Transverse colon (tissue), 4 donors: ENCODE measurements around the gene CPNE7. TPM values are rescaled to one million over a fixed set of nuclear protein-coding genes. Genes with fewer than 3 reads are reported as not detected.

Source experiments
- DNase-seq: peaks from one replicate; pipeline ENCODE4 v3.0.0-alpha.2; 2019
- H3K27ac ChIP-seq, 4 donors: fragments of 200-600 bp; sonication (generic); 2 replicates each; pipeline ENCODE4 v1.5.1; 2016 to 2018; ENCODE audit warnings: inconsistent platforms in 4 of 4
- H3K27me3 ChIP-seq: fragments of 200-600 bp; sonication (generic); 2 replicates; pipeline ENCODE4 v1.5.1; 2017; ENCODE audit warnings: inconsistent platforms
- H3K36me3 ChIP-seq, 4 donors: fragments of 200-600 bp; sonication (generic); 2 replicates each; pipeline ENCODE4 v1.5.1; 2017 to 2019; ENCODE audit warnings: inconsistent platforms in 4 of 4
- H3K4me1 ChIP-seq, 4 donors: fragments of 200-600 bp; sonication (generic); 2 replicates each; pipeline ENCODE4 v1.5.1; 2017 to 2020; ENCODE audit warnings: inconsistent platforms in 4 of 4
- H3K4me3 ChIP-seq, 4 donors: fragments of 200-600 bp; sonication (generic); 1 replicate in 1 of 4; 2 replicates in 3 of 4; pipeline versions ENCODE4 v1.5.1 to v1.6.1; 2017 to 2019; ENCODE audit warnings: inconsistent platforms in 4 of 4
- H3K9me3 ChIP-seq, 2 donors: fragments of 200-600 bp; sonication (generic); 2 replicates each; pipeline ENCODE4 v1.5.1; 2017 to 2019; ENCODE audit warnings: inconsistent platforms in 2 of 2
- EP300 ChIP-seq: sonication (generic); formaldehyde crosslinking; IDR thresholded peaks from one replicate; pipeline ENCODE4 v1.6.1; 2017; ENCODE audit warnings: antibody characterized with exemption, low read depth
- POLR2A ChIP-seq: fragments of 450-650 bp; IDR thresholded peaks from one replicate; pipeline ENCODE4 v1.6.1; 2016; ENCODE audit warnings: antibody characterized with exemption, mild to moderate bottlenecking, moderate library complexity
- POLR2AphosphoS5 ChIP-seq, 3 donors: sonication (generic); formaldehyde crosslinking; IDR thresholded peaks; one replicate each; pipeline ENCODE4 v1.6.1; 2016; ENCODE audit warnings: antibody characterized with exemption in 3 of 3
- WGBS, 2 donors: methylation state at CpG; one replicate each; pipeline ENCODE4 v1.1.5; 2018; ENCODE audit warnings: low coverage in 1 of 2; 5-methylcytosine and 5-hydroxymethylcytosine counted together
- in situ Hi-C, 4 donors: fragments of 200-750 bp; cut with MboI; loops; one replicate each; pipeline versions ENCODE4 v1.15.0 to v1.15.1; 2017; ENCODE audit warnings: low sequenced_read_pairs in 3 of 4, low pct_ligation_motif_present in 1 of 4, low pct_unique_long_range_greater_than_20kb in 1 of 4
- intact Hi-C: fragments of 100-400 bp; cut with DNase I; formaldehyde crosslinking; loops from one replicate; pipeline ENCODE4 v1.15.1; 2023; ENCODE audit warnings: low total_unique reads
- total RNA-seq, 4 donors: library from RNA; depleted of rRNA; stranded (reverse); fragments of >200 nt; gene quantifications; one replicate each; pipeline ENCODE4 v1.1.0, GENCODE V29; 2016
- TF ChIP-seq, protein P1 (sequence below), 5 experiments: fragments of 200-600 bp in 3 of 5; fragments of 450-650 bp in 2 of 5; sonication (generic) in 3 of 5; IDR thresholded peaks; 1 replicate in 2 of 5; 2 replicates in 3 of 5; pipeline ENCODE4 v1.5.1; 2016 to 2017; ENCODE audit warnings: antibody characterized with exemption in 5 of 5, inconsistent platforms in 3 of 5, mild to moderate bottlenecking in 2 of 5, moderate library complexity in 1 of 5

Gene CPNE7
- total RNA-seq, 4 donors from 2014 or later = 0.41 to 5.0 (median 0.79) TPM; not detected in 1

GRCh38 chr16:89544113-89544512 is 31.4 kb upstream of the CPNE7 start:
- WGBS, 2 donors = 91 to 93% methylated on average over 4 to 11 of the region's 11 CpGs
- Histone ChIP-seq H3K4me3 (no peak overlapping the region), H3K27me3 (no peaks in the 10 kb centered on the region), H3K36me3 (peaks cover 0 to 25% (median 7%) of the 10 kb centered on the region in 4 donors), H3K9me3 (no peaks in the 10 kb centered on the region), H3K27ac (no peak overlapping the region), H3K4me1 (peaks cover 0 to 20% (median 12%) of the 10 kb centered on the region in 4 donors)
- in situ Hi-C loops = no loop called here
- no peak for TF ChIP-seq POLR2AphosphoS5 (IDR thresholded peaks at IDR 0.05)
- TF ChIP-seq, protein P1, sequence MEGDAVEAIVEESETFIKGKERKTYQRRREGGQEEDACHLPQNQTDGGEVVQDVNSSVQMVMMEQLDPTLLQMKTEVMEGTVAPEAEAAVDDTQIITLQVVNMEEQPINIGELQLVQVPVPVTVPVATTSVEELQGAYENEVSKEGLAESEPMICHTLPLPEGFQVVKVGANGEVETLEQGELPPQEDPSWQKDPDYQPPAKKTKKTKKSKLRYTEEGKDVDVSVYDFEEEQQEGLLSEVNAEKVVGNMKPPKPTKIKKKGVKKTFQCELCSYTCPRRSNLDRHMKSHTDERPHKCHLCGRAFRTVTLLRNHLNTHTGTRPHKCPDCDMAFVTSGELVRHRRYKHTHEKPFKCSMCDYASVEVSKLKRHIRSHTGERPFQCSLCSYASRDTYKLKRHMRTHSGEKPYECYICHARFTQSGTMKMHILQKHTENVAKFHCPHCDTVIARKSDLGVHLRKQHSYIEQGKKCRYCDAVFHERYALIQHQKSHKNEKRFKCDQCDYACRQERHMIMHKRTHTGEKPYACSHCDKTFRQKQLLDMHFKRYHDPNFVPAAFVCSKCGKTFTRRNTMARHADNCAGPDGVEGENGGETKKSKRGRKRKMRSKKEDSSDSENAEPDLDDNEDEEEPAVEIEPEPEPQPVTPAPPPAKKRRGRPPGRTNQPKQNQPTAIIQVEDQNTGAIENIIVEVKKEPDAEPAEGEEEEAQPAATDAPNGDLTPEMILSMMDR (IDR thresholded peaks at IDR 0.05) = no peak
- TF ChIP-seq POLR2A = no peak
- TF ChIP-seq EP300 = no peak
- DNase-seq = no peak
- intact Hi-C loops = no loop called here

DNA sequence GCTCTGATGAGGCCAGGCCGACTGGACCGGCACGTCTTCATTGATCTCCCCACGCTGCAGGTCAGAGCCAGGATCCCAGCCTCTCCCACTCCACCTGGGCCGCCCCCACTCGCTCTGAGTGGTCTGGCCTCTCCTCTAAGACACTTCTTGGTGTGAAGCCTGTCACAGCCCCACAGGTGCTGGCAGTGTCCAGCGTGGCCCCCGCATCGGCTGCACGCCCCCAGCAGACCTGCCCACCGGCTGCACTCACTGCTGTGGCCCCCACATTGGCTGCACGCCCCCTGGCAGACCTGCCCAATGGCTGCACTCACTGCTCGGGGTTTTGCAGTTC is 30.9 kb upstream of the CPNE7 start:
- intact Hi-C loops (no loop called here), in situ Hi-C loops (no loop called here)
- TF ChIP-seq POLR2AphosphoS5 (IDR thresholded peaks at IDR 0.05) (no peak), EP300 (no peak), POLR2A (no peak)
- TF ChIP-seq, protein P1 (IDR thresholded peaks at IDR 0.05) = no peak

GRCh38 chr16:89545044-89545830 is 30.3 kb upstream of the CPNE7 start:
- 73 to 81% methylated on average over 3 to 17 of the region's 17 CpGs for WGBS, 2 donors
- no peak for DNase-seq
- intact Hi-C loops (no loop called here), in situ Hi-C loops (no loop called here)
- no peaks in the 10 kb centered on the region for H3K27me3 ChIP-seq
- no peak overlapping the region for H3K4me3 ChIP-seq
- peak overlapping the region in 2 of 4 donors; percentile 5 to 36 for H3K27ac ChIP-seq
- TF ChIP-seq EP300 = no peak
- TF ChIP-seq POLR2AphosphoS5 (IDR thresholded peaks at IDR 0.05) = no peak
- no peak for TF ChIP-seq POLR2A
- TF ChIP-seq, protein P1 (IDR thresholded peaks at IDR 0.05) = no peak
- H3K9me3 ChIP-seq = no peaks in the 10 kb centered on the region
- H3K4me1 ChIP-seq = peaks cover 0 to 20% (median 12%) of the 10 kb centered on the region in 4 donors
- H3K36me3 ChIP-seq = peaks cover 0 to 29% (median 11%) of the 10 kb centered on the region in 4 donors

More for the DNA sequence above, 30.9 kb upstream of the CPNE7 start:
- Histone ChIP-seq H3K27me3 (no peaks in the 10 kb centered on the region), H3K9me3 (no peaks in the 10 kb centered on the region), H3K36me3 (peaks cover 0 to 29% (median 10%) of the 10 kb centered on the region in 4 donors), H3K4me1 (peaks cover 0 to 20% (median 12%) of the 10 kb centered on the region in 4 donors), H3K27ac (no peak overlapping the region), H3K4me3 (no peak overlapping the region)
- 94% methylated on average over 13 of the region's 13 CpGs; no CpG with 5 or more reads in 1 of the 2 donors for WGBS, 2 donors
- no peak for DNase-seq

DNA sequence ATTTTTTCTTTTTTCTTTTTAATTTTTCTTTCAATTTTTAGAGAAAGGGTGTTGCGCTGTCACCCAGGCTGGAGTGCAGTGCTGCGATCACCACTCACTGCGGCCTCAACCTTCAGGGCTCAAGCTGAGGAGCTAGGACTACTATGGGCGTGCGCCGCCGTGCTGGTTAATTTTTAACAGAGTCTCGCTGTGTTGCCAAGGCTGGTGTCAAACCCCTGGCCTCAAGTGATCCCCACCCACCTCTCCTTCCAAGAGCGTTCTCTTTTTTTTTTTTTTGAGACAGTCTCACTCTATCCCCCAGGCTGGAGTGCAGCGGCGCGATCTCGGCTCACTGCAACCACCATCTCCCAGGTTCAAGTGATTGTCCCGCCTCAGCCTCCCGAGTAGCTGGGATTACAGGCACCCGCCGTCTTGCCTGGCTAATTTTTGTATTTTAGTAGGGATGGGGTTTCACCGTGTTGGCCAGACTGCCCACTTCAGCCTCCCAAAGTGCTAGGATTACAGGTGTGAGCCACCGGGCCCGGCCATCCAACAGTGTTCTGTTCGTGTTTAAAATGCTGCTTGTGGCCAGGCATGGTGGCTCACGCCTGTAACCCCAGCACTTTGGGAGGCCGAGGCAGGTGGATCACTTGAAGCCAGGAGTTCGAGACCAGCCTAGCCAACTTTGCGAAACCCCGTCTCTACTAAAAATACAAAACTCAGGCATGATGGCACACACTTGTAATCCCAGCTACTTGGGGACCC is 29.6 kb upstream of the CPNE7 start:
- no peaks in the 10 kb centered on the region for H3K27me3 ChIP-seq
- DNase-seq = peak; percentile 80
- WGBS, 2 donors = 69 to 74% methylated on average over 9 to 26 of the region's 26 CpGs
- in situ Hi-C loops = no loop called here
- intact Hi-C loops = no loop called here
- H3K36me3 ChIP-seq = peaks cover 0 to 29% (median 11%) of the 10 kb centered on the region in 4 donors
- peak overlapping the region in 2 of 4 donors; percentile 5 to 36 for H3K27ac ChIP-seq
- no peak overlapping the region for H3K4me3 ChIP-seq
- peaks cover 0 to 20% (median 12%) of the 10 kb centered on the region in 4 donors for H3K4me1 ChIP-seq
- H3K9me3 ChIP-seq = no peaks in the 10 kb centered on the region
- TF ChIP-seq, protein P1 (IDR thresholded peaks at IDR 0.05) = no peak
- TF ChIP-seq EP300 = no peak
- TF ChIP-seq POLR2AphosphoS5 (IDR thresholded peaks at IDR 0.05) = no peak
- no peak for TF ChIP-seq POLR2A
